ENCODE data around the gene KREMEN1. TPM values are rescaled to one million over a fixed set of nuclear protein-coding genes. Genes with fewer than 3 reads are reported as not detected.
A peak's percentile ranks its signal among the peaks of the same experiment; 100 is the strongest.

KREMEN1 gene
- total RNA-seq, 1 donor from 2014 or later, result 14.0 TPM

DNA sequence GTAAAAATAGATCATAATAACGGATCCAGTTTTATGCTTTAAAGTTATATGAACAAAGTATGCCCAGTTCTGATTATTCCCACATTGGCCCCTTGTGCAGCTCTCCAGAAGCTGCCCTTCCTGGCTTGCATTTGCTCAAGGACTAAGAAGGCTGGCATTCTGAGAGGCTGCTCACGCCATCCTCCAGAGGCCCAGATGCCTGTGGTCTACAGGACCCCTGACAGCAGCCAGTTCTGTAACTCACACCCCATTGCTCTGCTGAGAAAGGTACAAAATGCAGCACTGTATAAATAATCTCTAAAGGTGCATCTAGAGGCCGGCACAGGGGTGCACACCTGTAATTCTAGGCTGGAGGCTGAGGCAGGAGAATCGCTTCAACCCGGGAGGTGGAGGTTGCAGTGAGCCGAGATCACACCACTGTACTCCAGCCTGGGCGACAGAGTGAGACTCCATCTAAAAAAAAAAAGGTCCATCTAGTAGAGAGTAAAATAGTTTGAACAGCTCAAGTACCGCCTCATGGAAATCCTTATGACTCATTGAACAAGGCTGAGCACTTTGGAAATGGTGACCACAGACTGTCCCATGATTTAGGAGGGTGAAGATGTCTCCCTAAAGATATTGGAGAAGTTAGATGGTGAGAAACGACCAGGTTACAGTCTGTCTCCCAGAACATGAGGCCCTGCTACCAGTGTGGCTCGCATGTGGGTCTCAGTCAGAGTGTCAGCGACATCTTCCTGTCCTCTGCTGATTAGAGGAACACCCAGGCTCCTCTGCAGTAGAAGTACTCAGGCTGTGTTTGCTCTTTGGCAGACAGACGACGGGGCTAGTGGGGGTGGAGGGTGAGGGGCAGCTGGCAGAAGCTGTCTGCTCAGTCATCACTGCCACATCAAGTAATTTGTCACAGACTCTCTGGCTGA, 56.3 kb downstream of the KREMEN1 start:
- DNase-seq (ENCODE audit: low spot score), result no peak

GRCh38 chr22:29129808-29130140, 56.9 kb downstream of the KREMEN1 start:
- DNase-seq (ENCODE audit: low spot score), result no peak

GRCh38 chr22:29130476-29130875, 57.6 kb downstream of the KREMEN1 start:
- DNase-seq (ENCODE audit: low spot score), result no peak

- DNase-seq (ENCODE audit: low spot score), result no peak
Measured at GRCh38 chr22:29133603-29134133, 60.8 kb downstream of the KREMEN1 start.

GRCh38 chr22:29134448-29134847, 61.6 kb downstream of the KREMEN1 start:
- DNase-seq (ENCODE audit: low spot score), result no peak

DNA sequence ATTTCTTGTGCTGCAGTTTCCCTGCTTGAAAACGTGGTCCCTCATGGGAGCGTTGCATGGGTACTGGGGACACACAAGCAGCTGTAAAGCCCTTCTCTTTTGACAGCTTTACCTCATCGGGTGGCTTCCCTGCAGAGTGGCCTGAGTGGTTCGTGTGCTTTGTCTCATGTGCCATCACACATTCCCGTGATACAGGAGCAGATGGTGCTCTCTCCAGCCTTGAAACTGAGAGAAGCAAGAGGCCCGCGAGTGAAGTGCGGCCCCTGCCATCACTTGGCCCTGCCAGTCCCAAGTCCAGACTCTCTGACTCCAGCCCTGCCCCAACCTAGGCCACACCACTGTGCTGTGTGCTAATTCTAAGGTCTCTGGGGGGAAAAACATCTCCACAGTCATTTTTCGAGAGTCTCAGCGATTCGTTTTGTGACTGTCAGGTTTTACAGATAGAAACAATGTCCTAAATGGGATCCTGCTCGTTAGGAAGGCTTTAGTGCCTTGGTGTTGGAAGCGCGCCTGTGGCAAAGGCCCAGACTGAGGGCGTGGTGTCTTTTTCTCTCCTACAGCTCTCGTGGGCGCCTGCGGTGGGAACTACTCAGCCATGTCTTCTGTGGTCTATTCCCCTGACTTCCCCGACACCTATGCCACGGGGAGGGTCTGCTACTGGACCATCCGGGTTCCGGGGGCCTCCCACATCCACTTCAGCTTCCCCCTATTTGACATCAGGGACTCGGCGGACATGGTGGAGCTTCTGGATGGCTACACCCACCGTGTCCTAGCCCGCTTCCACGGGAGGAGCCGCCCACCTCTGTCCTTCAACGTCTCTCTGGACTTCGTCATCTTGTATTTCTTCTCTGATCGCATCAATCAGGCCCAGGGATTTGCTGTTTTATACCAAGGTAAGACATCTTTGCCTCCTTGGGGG, 64.2 kb downstream of the KREMEN1 start:
- DNase-seq (ENCODE audit: low spot score), result no peak

DNA sequence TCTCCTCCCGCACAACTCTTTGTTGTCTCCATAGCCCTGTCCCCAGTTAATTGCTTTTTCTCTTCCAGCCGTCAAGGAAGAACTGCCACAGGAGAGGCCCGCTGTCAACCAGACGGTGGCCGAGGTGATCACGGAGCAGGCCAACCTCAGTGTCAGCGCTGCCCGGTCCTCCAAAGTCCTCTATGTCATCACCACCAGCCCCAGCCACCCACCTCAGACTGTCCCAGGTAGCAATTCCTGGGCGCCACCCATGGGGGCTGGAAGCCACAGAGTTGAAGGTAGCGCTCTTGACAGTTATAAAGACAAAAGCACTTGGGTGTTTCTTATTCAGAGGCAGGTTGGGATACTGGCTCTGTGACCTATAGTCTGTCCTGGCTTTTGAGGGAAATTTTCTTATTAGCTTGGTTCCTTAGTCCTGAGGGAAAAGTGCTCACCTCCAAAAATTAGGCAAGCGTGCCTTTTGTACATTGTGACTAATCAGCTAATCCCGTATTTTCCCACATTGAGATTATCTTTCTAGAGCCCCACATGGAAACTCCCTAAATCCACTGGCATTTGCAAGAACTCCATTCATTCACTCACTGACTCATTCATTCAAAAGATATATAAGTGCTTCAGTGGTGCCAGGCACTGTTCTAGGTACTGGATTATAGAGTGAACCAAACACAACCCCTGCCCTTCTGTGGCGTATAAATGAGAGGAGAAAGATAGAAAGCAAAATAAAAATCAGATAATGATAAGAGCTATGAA, 65.9 kb downstream of the KREMEN1 start:
- DNase-seq (ENCODE audit: low spot score), result no peak

DNA sequence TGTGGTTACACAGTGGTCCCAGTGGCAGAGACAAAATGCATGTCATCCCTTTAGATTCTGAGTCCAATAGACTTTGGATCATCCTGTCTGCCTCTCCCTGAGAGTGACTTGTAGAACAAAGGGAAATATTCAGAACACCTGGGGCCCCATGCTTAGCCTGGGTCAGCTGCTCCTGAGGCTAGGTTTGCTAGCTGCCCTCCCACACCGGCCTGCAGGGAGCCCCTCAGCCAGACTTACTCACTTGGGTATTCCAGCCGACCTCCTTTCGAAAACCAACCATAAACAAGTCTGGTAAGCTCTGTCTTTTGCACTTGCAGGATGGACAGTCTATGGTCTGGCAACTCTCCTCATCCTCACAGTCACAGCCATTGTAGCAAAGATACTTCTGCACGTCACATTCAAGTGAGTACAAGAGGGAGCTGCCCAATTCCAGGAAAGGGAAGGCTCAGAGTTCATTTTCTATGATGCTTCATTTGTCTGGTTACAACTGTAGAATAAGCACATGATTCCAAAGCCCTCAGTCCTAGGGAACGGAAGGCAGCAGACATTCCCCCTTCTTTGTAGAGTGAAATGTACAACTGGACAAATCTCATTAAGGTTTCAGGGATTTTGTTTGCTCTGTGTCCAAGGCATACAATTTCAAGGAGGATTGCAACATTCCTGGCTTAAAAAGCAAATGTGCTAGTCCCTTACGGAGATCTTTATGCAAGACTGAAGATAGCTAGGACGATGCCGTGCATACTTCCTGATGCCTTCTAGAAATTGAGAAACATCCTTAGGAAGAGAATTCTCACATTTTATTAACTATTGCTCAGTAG, 67.3 kb downstream of the KREMEN1 start:
- peak; percentile 80 for DNase-seq (ENCODE audit: low spot score)

- DNase-seq (ENCODE audit: low spot score), result no peak
Measured at GRCh38 chr22:29141078-29141688, 68.3 kb downstream of the KREMEN1 start.

DNA sequence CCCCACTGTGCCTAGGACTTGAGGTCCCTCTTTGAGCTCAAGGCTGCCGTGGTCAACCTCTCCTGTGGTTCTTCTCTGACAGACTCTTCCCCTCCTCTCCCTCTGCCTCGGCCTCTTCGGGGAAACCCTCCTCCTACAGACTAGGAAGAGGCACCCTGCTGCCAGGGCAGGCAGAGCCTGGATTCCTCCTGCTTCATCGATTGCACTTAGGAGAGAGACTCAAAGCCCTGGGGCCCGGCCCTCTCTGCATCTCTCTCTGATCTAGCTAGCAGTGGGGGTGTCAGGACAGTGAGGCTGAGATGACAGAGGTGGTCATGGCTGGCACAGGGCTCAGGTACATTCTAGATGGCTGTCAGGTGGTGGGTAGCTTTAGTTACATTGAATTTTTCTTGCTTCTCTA, 69.3 kb downstream of the KREMEN1 start:
- no peak for DNase-seq (ENCODE audit: low spot score)

- no peak for DNase-seq (ENCODE audit: low spot score)
Measured at GRCh38 chr22:29143941-29144785, 71.3 kb downstream of the KREMEN1 start.

- DNase-seq (ENCODE audit: low spot score), result no peak
Measured at GRCh38 chr22:29144786-29145160, 71.9 kb downstream of the KREMEN1 start.

- DNase-seq (ENCODE audit: low spot score), result no peak
Measured at GRCh38 chr22:29145321-29146072, 72.7 kb downstream of the KREMEN1 start.

GRCh38 chr22:29146091-29146560, 73.3 kb downstream of the KREMEN1 start:
- no peak for DNase-seq (ENCODE audit: low spot score)

DNA sequence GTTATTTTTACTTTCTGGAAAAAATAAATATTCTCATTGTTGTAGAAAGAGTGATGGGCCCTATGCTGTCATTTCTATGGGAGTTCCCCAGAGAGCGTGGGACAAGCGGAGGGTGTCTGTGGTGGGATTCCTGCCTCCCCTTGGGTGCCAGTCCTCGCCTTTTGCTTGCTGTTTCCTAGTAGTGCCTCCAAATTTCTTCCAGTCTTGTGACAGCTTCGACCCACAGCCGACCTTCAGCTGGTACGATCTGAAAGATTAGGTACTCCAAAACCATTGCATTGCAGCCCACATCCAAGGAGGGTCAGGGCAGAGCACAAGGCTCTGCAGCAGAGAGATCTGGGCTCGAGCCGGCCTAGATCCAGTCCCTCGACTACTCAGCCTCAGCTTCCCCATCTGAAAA, 73.9 kb downstream of the KREMEN1 start:
- DNase-seq (ENCODE audit: low spot score), result no peak

- DNase-seq (ENCODE audit: low spot score), result peak; percentile 77
Measured at GRCh38 chr22:29147331-29147899, 74.6 kb downstream of the KREMEN1 start.

GRCh38 chr22:29148036-29148435, 75.2 kb downstream of the KREMEN1 start:
- no peak for DNase-seq (ENCODE audit: low spot score)

- DNase-seq (ENCODE audit: low spot score), result no peak
Measured at GRCh38 chr22:29148826-29149225, 76.0 kb downstream of the KREMEN1 start.
